ENCODE results near the gene ZNF211.

ZNF211 gene

DNA sequence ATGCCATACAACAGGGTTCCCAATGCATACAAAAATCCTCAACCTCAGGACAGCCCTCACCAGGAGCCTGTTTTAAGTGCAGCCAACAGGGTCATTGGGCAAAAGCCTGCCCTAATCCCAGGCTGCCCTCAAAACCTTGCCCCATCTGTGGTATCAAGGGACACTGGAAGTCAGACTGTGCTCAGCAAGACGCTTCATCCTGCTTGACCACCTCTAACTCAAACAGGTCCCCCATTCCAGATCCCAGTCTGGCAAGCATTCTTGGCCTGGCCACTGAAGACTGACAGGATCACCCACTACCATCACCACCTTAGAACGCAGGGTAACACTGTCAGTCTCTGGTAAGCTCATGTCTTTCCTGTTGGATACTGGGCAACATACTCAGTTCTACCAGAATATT is 20.7 kb downstream of the ZNF211 start:
- DNase-seq (ENCODE audit: extremely low spot score): no peak
- TF ChIP-seq, protein P1, sequence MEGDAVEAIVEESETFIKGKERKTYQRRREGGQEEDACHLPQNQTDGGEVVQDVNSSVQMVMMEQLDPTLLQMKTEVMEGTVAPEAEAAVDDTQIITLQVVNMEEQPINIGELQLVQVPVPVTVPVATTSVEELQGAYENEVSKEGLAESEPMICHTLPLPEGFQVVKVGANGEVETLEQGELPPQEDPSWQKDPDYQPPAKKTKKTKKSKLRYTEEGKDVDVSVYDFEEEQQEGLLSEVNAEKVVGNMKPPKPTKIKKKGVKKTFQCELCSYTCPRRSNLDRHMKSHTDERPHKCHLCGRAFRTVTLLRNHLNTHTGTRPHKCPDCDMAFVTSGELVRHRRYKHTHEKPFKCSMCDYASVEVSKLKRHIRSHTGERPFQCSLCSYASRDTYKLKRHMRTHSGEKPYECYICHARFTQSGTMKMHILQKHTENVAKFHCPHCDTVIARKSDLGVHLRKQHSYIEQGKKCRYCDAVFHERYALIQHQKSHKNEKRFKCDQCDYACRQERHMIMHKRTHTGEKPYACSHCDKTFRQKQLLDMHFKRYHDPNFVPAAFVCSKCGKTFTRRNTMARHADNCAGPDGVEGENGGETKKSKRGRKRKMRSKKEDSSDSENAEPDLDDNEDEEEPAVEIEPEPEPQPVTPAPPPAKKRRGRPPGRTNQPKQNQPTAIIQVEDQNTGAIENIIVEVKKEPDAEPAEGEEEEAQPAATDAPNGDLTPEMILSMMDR (IDR thresholded peaks at IDR 0.05; ENCODE audit: control extremely low read depth, extremely low read depth, low read depth, missing control alignments): no peak
- CTCF ChIA-PET: no interaction called here
- POLR2A ChIA-PET: no interaction called here

GRCh38 chr19:57655443-57655842 is 22.5 kb downstream of the ZNF211 start:
- no peak for DNase-seq (ENCODE audit: extremely low spot score)
- TF ChIP-seq, protein P1 (IDR thresholded peaks at IDR 0.05; ENCODE audit: control extremely low read depth, extremely low read depth, low read depth, missing control alignments): no peak
- POLR2A ChIA-PET: no interaction called here
- CTCF ChIA-PET: no interaction called here

GRCh38 chr19:57656346-57656745 is 23.4 kb downstream of the ZNF211 start:
- DNase-seq (ENCODE audit: extremely low spot score): no peak
- TF ChIP-seq, protein P1 (IDR thresholded peaks at IDR 0.05; ENCODE audit: control extremely low read depth, extremely low read depth, low read depth, missing control alignments): no peak
- ChIA-PET POLR2A (no interaction called here), CTCF (interaction anchor here (2.1 kb wide), 1 partner anchor 14 kb away, joined by 8 read pairs; no protein-coding TSS in a partner anchor)

DNA sequence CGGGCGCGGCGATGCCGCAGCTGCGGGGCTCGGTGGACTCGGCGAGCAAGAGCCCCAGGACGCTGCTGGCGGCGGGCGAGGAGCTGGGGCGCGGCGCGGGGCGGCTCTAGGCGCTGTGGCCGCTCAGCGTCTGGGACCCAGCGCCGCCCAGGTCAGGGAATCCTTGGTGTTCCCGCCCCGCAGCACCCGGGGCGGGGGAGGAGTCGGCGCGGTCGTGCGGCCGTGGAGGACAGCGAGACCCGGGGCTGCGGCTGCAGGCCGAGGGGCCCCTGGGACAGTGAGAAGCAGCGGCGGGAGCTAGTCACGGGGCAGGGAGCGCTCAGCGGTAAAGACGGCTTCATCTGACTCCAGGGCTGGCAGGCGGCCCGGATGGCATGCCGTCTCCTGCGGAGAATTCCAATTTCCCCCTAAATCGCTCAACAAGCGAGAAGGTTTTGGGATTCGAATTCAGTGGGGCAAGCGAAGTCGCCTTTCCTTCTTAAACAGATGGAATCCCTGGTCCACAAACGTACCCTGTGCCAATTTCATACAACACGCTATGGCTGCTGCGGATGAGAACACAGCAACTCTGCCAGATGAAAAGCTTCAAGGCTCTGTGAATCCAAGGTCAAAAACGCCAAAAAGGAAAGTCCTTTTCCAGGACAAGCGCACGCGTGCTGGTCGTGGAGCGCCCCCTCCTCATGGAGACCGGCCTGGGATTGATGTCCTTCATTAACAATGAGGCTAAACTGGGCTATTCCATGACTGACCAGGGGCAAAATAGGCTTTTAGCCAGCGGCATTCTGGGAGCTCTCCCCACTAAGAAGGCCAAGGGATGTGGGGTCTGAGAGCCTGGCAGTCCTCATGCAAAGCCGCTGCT is 31.5 kb downstream of the ZNF211 start:
- DNase-seq (ENCODE audit: extremely low spot score): peak; percentile 27
- POLR2A ChIA-PET: interaction anchor here (0.6 kb wide), 1 partner anchor 366 kb away, joined by 3 read pairs; no protein-coding TSS in a partner anchor
- CTCF ChIA-PET: interaction anchor here (1.1 kb wide), 1 partner anchor 13 kb away, joined by 4 read pairs; no protein-coding TSS in a partner anchor
- TF ChIP-seq, protein P1 (IDR thresholded peaks at IDR 0.05; ENCODE audit: control extremely low read depth, extremely low read depth, low read depth, missing control alignments): no peak

GRCh38 chr19:57665261-57665806 is 32.4 kb downstream of the ZNF211 start:
- DNase-seq (ENCODE audit: extremely low spot score): no peak
- ChIA-PET CTCF (interaction anchor here (0.8 to 1.1 kb wide), 2 partner anchors 12 to 18 kb away, joined by 3 to 4 read pairs; no protein-coding TSS in a partner anchor), POLR2A (no interaction called here)
- TF ChIP-seq, protein P1 (IDR thresholded peaks at IDR 0.05; ENCODE audit: control extremely low read depth, extremely low read depth, low read depth, missing control alignments): no peak

DNA sequence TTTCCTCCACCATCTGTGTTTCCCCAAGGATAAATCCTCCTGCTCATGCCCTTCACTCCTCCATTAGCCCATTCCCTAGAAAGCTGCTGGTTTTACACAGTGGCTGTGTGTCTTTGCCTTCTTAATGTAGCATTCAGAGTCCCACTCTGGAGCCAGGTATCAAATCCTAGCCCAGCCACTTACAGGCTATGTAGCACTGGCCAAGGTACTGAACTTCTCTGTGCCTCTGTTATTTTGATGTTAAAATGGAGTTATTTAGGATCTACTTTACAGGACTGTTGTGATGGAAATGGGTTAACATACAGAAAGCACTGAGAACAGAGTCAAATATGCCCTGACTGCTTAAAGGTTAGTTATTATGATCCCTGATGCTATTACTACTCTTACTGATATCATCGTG is 34.3 kb downstream of the ZNF211 start:
- ChIA-PET CTCF (no interaction called here), POLR2A (no interaction called here)
- DNase-seq (ENCODE audit: extremely low spot score): no peak
- TF ChIP-seq, protein P1 (IDR thresholded peaks at IDR 0.05; ENCODE audit: control extremely low read depth, extremely low read depth, low read depth, missing control alignments): no peak
